ENCODE data around the gene IGSF9.

GRCh38 chr1:159879977-159880376 lies 65.4 kb downstream of the IGSF9 start:
- TF ChIP-seq EZH2 (IDR thresholded peaks at IDR 0.05; ENCODE audit: insufficient read depth, poor library complexity, severe bottlenecking): no peak
- no peak for TF ChIP-seq EZH2phosphoT487 (IDR thresholded peaks at IDR 0.05; ENCODE audit: insufficient read depth, low read depth)
